ENCODE measurements around the gene P2RY11. TPM values are rescaled to one million over a fixed set of nuclear protein-coding genes. Genes with fewer than 3 reads are reported as not detected.

Gene P2RY11
- total and polyA plus RNA-seq, 2 donors (not counting 1 experiment from before 2014, with no cell fraction given), result 25.8 to 27.1 TPM

DNA sequence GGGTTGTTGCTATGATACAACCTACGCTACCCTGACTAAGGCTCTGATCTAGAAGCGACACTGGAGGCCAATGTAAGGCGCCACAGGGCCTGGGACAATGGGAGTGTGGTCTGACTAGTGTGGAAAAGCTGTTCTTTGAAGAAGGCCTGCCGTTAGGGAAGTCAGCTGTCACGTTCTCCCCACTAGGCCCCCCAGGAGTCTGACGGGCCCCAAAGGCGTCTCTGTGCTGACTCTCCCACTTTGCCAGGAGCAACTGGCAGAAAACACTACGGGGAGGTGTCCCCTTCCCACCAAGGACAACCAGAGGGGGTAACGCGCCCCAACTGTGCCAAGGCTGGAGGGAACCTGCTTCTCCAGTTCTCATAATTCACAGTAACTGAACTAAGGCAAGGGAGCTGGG, 33.5 kb downstream of the P2RY11 start:
- Mint-ChIP-seq H3K4me3 (no peak overlapping the region), H3K27ac (no peak overlapping the region), H3K9me3 (ENCODE audit: insufficient read depth) (no peaks in the 10 kb centered on the region), H3K27me3 (no peaks in the 10 kb centered on the region), H3K4me1 (no peaks in the 10 kb centered on the region)
- Histone ChIP-seq H2AFZ (ENCODE audit: insufficient read depth, low read depth, low read length, poor library complexity, severe bottlenecking) (no peak overlapping the region), H3K27me3 (replicated peaks in 1 of 4; ENCODE audit: control extremely low read depth in 1 of 4, control insufficient read depth in 3 of 4, insufficient read depth in 4 of 4, low read length in 3 of 4) (no peaks in the 10 kb centered on the region), H3K9ac (ENCODE audit: low read length) (no peak overlapping the region), H3K36me3 (replicated peaks in 1 of 2; ENCODE audit: control extremely low read depth in 1 of 2, control insufficient read depth in 1 of 2, extremely low read depth in 1 of 2, insufficient read depth in 2 of 2, low read length in 1 of 2) (peaks cover 1 to 81% of the 10 kb centered on the region in 2 experiments), H4K20me1 (ENCODE audit: control insufficient read depth, insufficient read depth, low read length, poor library complexity, severe bottlenecking) (no peaks in the 10 kb centered on the region), H3K9me3 (ENCODE audit: control extremely low read depth in 1 of 3, control insufficient read depth in 2 of 3, insufficient read depth in 1 of 3, low read length in 2 of 3) (no peaks in the 10 kb centered on the region), H3K4me1 (ENCODE audit: control insufficient read depth in 2 of 2, insufficient read depth in 2 of 2, low read length in 2 of 2) (no peaks in the 10 kb centered on the region), H3K79me2 (ENCODE audit: control insufficient read depth, insufficient read depth, low read length) (no peaks in the 10 kb centered on the region), H3K4me3 (ENCODE audit: control extremely low read depth in 1 of 5, extremely low read depth in 1 of 5, insufficient read depth in 1 of 5, low read depth in 2 of 5, low read length in 4 of 5) (no peak overlapping the region), H3K4me2 (replicated peaks; ENCODE audit: low read depth, low read length, poor library complexity, severe bottlenecking) (no peak overlapping the region), H3K27ac (ENCODE audit: low read length in 2 of 2) (no peak overlapping the region)
- ChIA-PET POLR2A (no interaction called here), CTCF (no interaction called here)
- intact Hi-C loops (cut with micrococcal nuclease), result no loop called here
- no peak for TF ChIP-seq EZH2 (IDR thresholded peaks at IDR 0.05; ENCODE audit: borderline replicate concordance, insufficient read depth, low read depth, low read length, poor library complexity, severe bottlenecking)
- TF ChIP-seq, protein P1, sequence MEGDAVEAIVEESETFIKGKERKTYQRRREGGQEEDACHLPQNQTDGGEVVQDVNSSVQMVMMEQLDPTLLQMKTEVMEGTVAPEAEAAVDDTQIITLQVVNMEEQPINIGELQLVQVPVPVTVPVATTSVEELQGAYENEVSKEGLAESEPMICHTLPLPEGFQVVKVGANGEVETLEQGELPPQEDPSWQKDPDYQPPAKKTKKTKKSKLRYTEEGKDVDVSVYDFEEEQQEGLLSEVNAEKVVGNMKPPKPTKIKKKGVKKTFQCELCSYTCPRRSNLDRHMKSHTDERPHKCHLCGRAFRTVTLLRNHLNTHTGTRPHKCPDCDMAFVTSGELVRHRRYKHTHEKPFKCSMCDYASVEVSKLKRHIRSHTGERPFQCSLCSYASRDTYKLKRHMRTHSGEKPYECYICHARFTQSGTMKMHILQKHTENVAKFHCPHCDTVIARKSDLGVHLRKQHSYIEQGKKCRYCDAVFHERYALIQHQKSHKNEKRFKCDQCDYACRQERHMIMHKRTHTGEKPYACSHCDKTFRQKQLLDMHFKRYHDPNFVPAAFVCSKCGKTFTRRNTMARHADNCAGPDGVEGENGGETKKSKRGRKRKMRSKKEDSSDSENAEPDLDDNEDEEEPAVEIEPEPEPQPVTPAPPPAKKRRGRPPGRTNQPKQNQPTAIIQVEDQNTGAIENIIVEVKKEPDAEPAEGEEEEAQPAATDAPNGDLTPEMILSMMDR (IDR thresholded peaks at IDR 0.05), result no peak
- ATAC-seq (ENCODE audit: low read depth) (no peak), DNase-seq (no peak)
- 98% methylated on average over 7 of the region's 10 CpGs for WGBS (ENCODE audit: insufficient coverage)

DNA sequence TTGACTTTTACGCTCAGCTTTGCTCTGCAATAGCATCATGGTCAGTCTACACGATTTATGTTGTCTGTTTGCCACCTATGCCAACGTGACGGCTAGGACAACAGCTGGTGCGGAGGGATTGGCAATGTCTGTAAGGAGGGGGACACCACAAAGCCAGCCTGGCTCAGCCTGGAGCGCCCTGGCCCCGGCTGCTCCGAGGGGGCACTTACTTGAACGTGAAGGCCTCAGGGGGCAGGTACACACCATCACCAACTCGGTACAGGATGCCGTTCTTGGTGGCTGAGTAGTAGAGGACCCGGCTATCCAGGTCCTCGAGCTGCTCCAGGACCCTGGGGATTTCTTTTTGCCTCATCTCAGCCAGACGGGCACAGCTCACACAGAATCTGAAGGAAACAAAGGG, 34.6 kb downstream of the P2RY11 start:
- TF ChIP-seq, protein P1 (IDR thresholded peaks at IDR 0.05), result no peak
- no peak for TF ChIP-seq EZH2 (IDR thresholded peaks at IDR 0.05; ENCODE audit: borderline replicate concordance, insufficient read depth, low read depth, low read length, poor library complexity, severe bottlenecking)
- DNase-seq, result no peak
- H3K4me2 ChIP-seq (replicated peaks; ENCODE audit: low read depth, low read length, poor library complexity, severe bottlenecking), result no peak overlapping the region
- ATAC-seq (ENCODE audit: low read depth), result no peak
- H3K9ac ChIP-seq (ENCODE audit: low read length), result no peak overlapping the region
- H4K20me1 ChIP-seq (ENCODE audit: control insufficient read depth, insufficient read depth, low read length, poor library complexity, severe bottlenecking), result no peaks in the 10 kb centered on the region
- no peak overlapping the region for H3K27ac ChIP-seq (ENCODE audit: low read length in 2 of 2)
- H3K4me1 Mint-ChIP-seq, result no peaks in the 10 kb centered on the region
- ChIA-PET CTCF (interaction anchor here (0.6 to 0.8 kb wide), 3 partner anchors 9 to 282 kb away, joined by 3 to 4 read pairs (median 4); no protein-coding TSS in a partner anchor), POLR2A (no interaction called here)
- H3K9me3 ChIP-seq (ENCODE audit: control extremely low read depth in 1 of 3, control insufficient read depth in 2 of 3, insufficient read depth in 1 of 3, low read length in 2 of 3), result no peaks in the 10 kb centered on the region
- no peaks in the 10 kb centered on the region for H3K27me3 ChIP-seq (replicated peaks in 1 of 4; ENCODE audit: control extremely low read depth in 1 of 4, control insufficient read depth in 3 of 4, insufficient read depth in 4 of 4, low read length in 3 of 4)
- H2AFZ ChIP-seq (ENCODE audit: insufficient read depth, low read depth, low read length, poor library complexity, severe bottlenecking), result no peak overlapping the region
- peaks cover 1 to 82% of the 10 kb centered on the region in 2 experiments for H3K36me3 ChIP-seq (replicated peaks in 1 of 2; ENCODE audit: control extremely low read depth in 1 of 2, control insufficient read depth in 1 of 2, extremely low read depth in 1 of 2, insufficient read depth in 2 of 2, low read length in 1 of 2)
- H3K27me3 Mint-ChIP-seq, result no peaks in the 10 kb centered on the region
- no peaks in the 10 kb centered on the region for H3K79me2 ChIP-seq (ENCODE audit: control insufficient read depth, insufficient read depth, low read length)
- H3K27ac Mint-ChIP-seq, result no peak overlapping the region
- no peak overlapping the region for H3K4me3 ChIP-seq (ENCODE audit: control extremely low read depth in 1 of 5, extremely low read depth in 1 of 5, insufficient read depth in 1 of 5, low read depth in 2 of 5, low read length in 4 of 5)
- no peak overlapping the region for H3K4me3 Mint-ChIP-seq
- H3K9me3 Mint-ChIP-seq (ENCODE audit: insufficient read depth), result no peaks in the 10 kb centered on the region
- H3K4me1 ChIP-seq (ENCODE audit: control insufficient read depth in 2 of 2, insufficient read depth in 2 of 2, low read length in 2 of 2), result no peaks in the 10 kb centered on the region
- WGBS (ENCODE audit: insufficient coverage), result 97% methylated on average over 13 of the region's 14 CpGs
- intact Hi-C loops (cut with micrococcal nuclease), result no loop called here

Measured in B cell (primary cell).